ENCODE measurements around the gene TUBGCP3.

The TUBGCP3 gene

DNA sequence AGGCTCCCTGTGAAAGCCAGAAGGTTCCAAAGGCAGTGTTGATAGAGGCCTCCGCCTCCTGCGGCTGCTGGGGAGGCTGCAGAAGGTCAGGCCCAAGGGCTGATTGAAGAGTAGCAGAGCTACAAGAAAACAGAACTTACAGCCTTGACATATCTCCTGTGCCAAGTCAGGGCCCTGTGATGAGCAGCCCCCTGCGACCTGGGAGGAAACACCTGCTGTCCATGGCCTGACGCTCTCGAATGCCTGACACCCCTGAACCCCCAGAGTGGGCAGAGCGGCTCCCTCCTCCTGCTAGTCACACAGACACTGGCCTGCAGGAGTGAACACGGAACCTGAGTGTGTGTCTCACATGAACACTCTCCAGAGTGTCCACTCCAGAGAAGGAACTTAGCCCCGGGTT lies 38.2 kb upstream of the TUBGCP3 start:
- H3K27ac ChIP-seq (ENCODE audit: low read length) = no peak overlapping the region
- H3K9me3 ChIP-seq (ENCODE audit: control insufficient read depth in 1 of 2, low read length in 2 of 2) = no peaks in the 10 kb centered on the region
- H3K36me3 ChIP-seq (ENCODE audit: control insufficient read depth in 1 of 2, insufficient read depth in 2 of 2, low read length in 2 of 2) = no peaks in the 10 kb centered on the region
- no peaks in the 10 kb centered on the region for H3K27me3 ChIP-seq (ENCODE audit: low read depth, low read length)
- no peak overlapping the region for H3K4me3 ChIP-seq (ENCODE audit: low read depth in 1 of 2, low read length in 2 of 2)
- H3K4me1 ChIP-seq (ENCODE audit: control insufficient read depth in 1 of 2, insufficient read depth in 2 of 2, low read length in 2 of 2) = no peaks in the 10 kb centered on the region

DNA sequence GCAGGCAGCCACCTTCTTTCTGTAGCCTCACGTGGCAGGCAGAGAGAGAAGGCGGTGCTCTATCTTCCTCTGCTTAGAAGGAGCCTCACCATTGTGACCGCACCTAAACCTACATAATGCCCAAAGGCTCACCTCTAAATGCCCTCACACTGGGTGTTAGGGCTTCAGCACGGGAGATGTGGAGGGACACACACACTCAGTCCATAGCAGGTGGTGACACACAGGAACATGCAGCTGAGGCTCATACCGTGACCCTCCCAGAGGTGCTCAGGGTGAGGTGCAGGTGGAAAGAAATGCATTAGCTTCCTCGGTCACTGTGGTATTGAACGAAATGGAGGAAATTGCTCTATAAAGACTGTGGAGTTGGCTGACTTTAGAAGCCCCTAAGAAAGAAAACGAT lies 37.7 kb upstream of the TUBGCP3 start:
- H3K4me3 ChIP-seq (ENCODE audit: low read depth in 1 of 2, low read length in 2 of 2) = no peak overlapping the region
- H3K9me3 ChIP-seq (ENCODE audit: control insufficient read depth in 1 of 2, low read length in 2 of 2) = no peaks in the 10 kb centered on the region
- no peaks in the 10 kb centered on the region for H3K4me1 ChIP-seq (ENCODE audit: control insufficient read depth in 1 of 2, insufficient read depth in 2 of 2, low read length in 2 of 2)
- no peaks in the 10 kb centered on the region for H3K27me3 ChIP-seq (ENCODE audit: low read depth, low read length)
- H3K36me3 ChIP-seq (ENCODE audit: control insufficient read depth in 1 of 2, insufficient read depth in 2 of 2, low read length in 2 of 2) = no peaks in the 10 kb centered on the region
- H3K27ac ChIP-seq (ENCODE audit: low read length) = no peak overlapping the region

DNA sequence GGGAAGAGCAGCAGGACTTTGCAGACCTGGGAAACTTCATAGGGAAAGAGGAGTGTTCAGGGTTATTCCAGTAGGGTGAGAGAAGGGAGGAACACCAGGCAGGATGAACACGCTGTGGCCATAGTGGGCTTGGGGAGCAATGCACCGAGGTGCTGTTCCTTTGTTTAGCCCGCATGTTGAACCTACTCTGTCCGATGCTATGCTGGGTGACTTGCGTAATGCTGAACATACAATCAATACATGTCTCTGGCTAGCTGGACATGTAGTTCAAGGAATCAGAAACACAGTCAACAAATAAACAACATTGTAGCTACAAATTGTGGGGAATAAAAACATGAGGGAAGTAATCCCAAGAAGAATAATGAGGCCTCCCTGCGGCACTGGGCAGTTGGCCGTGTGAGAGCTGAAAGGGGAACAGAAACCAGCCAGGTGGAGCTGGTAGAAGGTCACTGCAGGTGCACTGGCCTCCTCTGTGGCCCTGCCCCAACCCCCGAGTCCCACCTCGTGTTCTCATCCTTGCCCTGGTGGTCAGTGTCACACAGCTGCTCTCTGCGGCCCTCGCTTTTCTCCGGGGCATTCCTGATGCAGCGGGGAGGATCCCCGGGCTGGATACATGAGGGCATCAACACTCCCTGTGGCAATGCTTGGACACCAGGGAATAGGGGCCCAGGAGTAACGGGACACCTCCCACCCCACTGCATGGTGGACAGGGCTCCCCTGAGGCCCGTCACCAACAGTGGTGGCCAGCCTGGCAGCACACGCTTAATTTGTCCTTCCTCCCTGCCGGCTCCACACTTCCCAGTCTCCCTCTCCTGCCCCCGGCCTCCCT lies 36.9 kb upstream of the TUBGCP3 start:
- Histone ChIP-seq H3K4me3 (ENCODE audit: low read depth in 1 of 2, low read length in 2 of 2) (no peak overlapping the region), H3K36me3 (ENCODE audit: control insufficient read depth in 1 of 2, insufficient read depth in 2 of 2, low read length in 2 of 2) (no peaks in the 10 kb centered on the region), H3K9me3 (ENCODE audit: control insufficient read depth in 1 of 2, low read length in 2 of 2) (no peaks in the 10 kb centered on the region), H3K27me3 (ENCODE audit: low read depth, low read length) (no peaks in the 10 kb centered on the region), H3K4me1 (ENCODE audit: control insufficient read depth in 1 of 2, insufficient read depth in 2 of 2, low read length in 2 of 2) (no peaks in the 10 kb centered on the region), H3K27ac (ENCODE audit: low read length) (no peak overlapping the region)

DNA sequence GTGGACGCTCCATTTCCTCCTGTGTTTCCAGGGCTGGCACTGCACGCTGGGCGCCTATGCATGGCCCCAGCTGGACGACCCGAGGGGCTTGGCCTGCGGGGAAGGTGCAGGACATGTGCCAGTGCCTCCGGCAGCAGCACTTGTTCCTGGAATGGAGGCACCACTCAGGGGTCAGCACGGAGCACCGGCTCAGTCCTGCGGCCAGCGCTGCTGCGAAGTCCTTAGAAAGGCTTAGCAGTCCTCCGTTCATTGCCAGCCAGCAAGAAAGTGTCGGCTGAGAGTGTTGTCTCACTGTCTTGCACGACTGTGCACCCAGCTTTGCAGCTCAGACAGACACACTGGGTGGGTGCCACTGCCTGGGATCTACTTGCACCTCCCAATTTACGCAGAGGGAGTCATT lies 36.1 kb upstream of the TUBGCP3 start:
- H3K27me3 ChIP-seq (ENCODE audit: low read depth, low read length) = no peaks in the 10 kb centered on the region
- no peaks in the 10 kb centered on the region for H3K36me3 ChIP-seq (ENCODE audit: control insufficient read depth in 1 of 2, insufficient read depth in 2 of 2, low read length in 2 of 2)
- H3K4me1 ChIP-seq (ENCODE audit: control insufficient read depth in 1 of 2, insufficient read depth in 2 of 2, low read length in 2 of 2) = no peaks in the 10 kb centered on the region
- no peaks in the 10 kb centered on the region for H3K9me3 ChIP-seq (ENCODE audit: control insufficient read depth in 1 of 2, low read length in 2 of 2)
- H3K27ac ChIP-seq (ENCODE audit: low read length) = no peak overlapping the region
- H3K4me3 ChIP-seq (ENCODE audit: low read depth in 1 of 2, low read length in 2 of 2) = no peak overlapping the region

DNA sequence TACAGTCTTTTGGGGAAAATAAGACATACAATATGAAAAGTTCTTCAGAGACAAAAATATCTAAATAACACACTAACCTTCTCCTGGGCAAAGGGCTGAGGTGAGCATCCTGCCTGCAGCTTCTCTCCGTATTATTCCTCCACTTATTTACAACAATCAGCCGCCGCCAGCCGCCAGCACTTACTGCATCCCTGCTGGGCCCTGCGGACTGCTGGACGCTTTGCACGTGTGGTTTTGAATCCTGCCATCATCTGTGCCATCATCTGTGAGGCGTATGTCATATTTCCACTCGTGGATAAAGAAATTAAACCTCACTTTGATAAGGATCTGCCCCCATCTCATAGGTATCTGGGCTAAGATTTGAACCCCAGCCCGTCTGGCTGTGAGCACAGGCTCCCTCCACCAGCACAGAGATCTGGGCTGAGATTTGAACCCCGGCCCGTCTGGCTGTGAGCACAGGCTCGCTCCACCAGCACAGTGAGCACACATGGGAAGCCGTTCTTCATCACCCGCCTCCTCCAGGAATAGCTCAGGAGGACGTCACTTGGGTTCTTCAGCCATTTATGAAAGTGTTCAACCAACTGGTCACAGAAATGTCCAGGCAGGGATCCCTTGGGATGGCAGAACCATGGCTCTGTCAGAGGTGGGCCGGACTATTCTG lies 35.2 kb upstream of the TUBGCP3 start:
- no peaks in the 10 kb centered on the region for H3K4me1 ChIP-seq (ENCODE audit: control insufficient read depth in 1 of 2, insufficient read depth in 2 of 2, low read length in 2 of 2)
- no peak overlapping the region for H3K27ac ChIP-seq (ENCODE audit: low read length)
- no peaks in the 10 kb centered on the region for H3K9me3 ChIP-seq (ENCODE audit: control insufficient read depth in 1 of 2, low read length in 2 of 2)

DNA sequence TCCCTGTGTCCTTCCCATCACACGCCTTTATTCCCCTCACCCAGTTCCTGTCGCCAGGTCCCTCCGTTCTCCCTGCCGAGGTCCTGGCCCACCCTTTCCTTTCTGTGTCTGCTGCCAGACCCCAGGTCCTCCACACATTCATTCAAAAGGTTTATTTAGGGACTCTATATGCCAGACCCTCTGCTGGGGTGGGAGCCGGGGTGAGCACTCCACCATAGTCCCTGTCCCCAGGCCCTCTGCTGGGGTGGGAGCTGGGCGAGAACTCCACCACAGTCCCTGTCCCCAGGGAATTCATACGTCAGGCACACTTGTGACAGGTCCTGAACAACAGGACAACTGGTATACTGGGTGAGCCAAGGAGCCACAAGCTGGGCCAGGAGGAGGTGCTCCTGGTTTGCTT lies 34.4 kb upstream of the TUBGCP3 start:
- Histone ChIP-seq H3K27ac (ENCODE audit: low read length) (no peak overlapping the region), H3K9me3 (ENCODE audit: control insufficient read depth in 1 of 2, low read length in 2 of 2) (no peaks in the 10 kb centered on the region), H3K27me3 (ENCODE audit: low read depth, low read length) (no peaks in the 10 kb centered on the region), H3K36me3 (ENCODE audit: control insufficient read depth in 1 of 2, insufficient read depth in 2 of 2, low read length in 2 of 2) (no peaks in the 10 kb centered on the region), H3K4me3 (ENCODE audit: low read depth in 1 of 2, low read length in 2 of 2) (no peak overlapping the region), H3K4me1 (ENCODE audit: control insufficient read depth in 1 of 2, insufficient read depth in 2 of 2, low read length in 2 of 2) (no peaks in the 10 kb centered on the region)

More for the DNA sequence above, 35.2 kb upstream of the TUBGCP3 start:
- H3K27me3 ChIP-seq (ENCODE audit: low read depth, low read length) = no peaks in the 10 kb centered on the region
- H3K4me3 ChIP-seq (ENCODE audit: low read depth in 1 of 2, low read length in 2 of 2) = no peak overlapping the region
- no peaks in the 10 kb centered on the region for H3K36me3 ChIP-seq (ENCODE audit: control insufficient read depth in 1 of 2, insufficient read depth in 2 of 2, low read length in 2 of 2)

DNA sequence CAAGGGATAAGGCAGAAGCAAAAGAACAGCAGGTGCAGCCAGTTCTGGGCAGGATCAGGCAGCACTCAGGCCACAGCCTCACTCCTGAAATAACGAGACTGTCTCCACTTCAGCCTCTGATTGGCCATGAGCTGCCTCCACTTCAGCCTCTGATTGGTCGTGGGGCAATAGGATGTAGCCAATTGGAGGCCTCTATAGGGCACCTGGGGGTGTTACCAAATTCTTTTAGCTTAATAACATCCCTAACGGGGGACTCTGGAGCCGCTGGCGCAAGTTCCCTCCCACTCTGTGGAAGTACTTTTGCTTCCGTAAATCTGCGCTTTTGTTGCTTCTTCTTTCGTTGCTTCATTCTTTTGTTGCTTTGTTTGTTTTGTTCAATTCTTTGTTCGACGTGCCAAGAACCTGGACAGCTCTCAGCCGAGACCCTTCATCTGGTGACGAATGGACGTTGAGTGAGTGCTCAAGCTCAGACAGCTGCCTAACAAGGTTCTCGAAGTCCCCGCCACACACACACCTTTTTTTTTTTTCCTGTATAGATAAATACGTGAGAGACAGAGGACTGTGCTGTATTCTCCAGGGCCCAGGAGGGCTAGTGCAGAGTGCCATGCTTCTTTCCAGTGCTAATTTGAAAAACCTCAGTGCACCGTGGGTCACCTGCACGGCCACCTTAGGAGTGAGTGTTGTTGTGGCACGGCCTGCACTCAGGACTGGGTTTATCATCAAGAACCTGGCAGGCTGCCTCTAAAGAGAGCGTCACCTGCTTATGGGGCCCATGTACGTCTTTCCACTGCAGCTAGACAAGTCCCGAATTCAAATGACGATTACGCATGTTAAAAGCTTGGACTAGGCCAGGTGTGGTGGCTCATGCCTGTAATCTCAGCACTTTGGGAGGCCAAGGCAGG lies 32.0 kb upstream of the TUBGCP3 start:
- no peak overlapping the region for H3K4me3 ChIP-seq (ENCODE audit: low read depth in 1 of 2, low read length in 2 of 2)
- H3K4me1 ChIP-seq (ENCODE audit: control insufficient read depth in 1 of 2, insufficient read depth in 2 of 2, low read length in 2 of 2) = no peaks in the 10 kb centered on the region
- H3K27me3 ChIP-seq (ENCODE audit: low read depth, low read length) = no peaks in the 10 kb centered on the region

DNA sequence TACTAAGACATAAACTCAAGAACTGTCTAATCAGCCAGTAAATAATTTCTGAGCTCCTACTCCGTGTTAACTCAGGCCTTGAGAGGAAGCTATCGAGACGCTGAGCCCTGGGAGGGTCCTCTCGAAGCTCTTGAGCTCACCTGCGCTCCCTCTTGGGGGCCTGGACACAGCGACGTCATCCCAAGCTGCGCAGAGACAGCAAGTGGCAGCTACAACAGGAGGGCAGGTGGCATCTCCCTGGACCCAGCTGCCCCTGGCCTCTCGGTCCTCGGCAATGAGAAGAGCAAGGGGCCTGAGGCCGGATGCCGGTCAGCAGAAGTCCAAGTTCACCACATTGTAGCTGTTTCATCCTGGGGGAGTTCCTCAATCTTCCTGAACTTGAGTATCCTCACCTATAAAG lies 30.5 kb upstream of the TUBGCP3 start:
- H3K9me3 ChIP-seq (ENCODE audit: control insufficient read depth in 1 of 2, low read length in 2 of 2) = no peaks in the 10 kb centered on the region
- H3K36me3 ChIP-seq (ENCODE audit: control insufficient read depth in 1 of 2, insufficient read depth in 2 of 2, low read length in 2 of 2) = no peaks in the 10 kb centered on the region
- no peak overlapping the region for H3K4me3 ChIP-seq (ENCODE audit: low read depth in 1 of 2, low read length in 2 of 2)
- no peaks in the 10 kb centered on the region for H3K4me1 ChIP-seq (ENCODE audit: control insufficient read depth in 1 of 2, insufficient read depth in 2 of 2, low read length in 2 of 2)
- H3K27me3 ChIP-seq (ENCODE audit: low read depth, low read length) = no peaks in the 10 kb centered on the region
- H3K27ac ChIP-seq (ENCODE audit: low read length) = no peak overlapping the region

More for the DNA sequence above, 32.0 kb upstream of the TUBGCP3 start:
- no peaks in the 10 kb centered on the region for H3K9me3 ChIP-seq (ENCODE audit: control insufficient read depth in 1 of 2, low read length in 2 of 2)
- no peaks in the 10 kb centered on the region for H3K36me3 ChIP-seq (ENCODE audit: control insufficient read depth in 1 of 2, insufficient read depth in 2 of 2, low read length in 2 of 2)
- no peak overlapping the region for H3K27ac ChIP-seq (ENCODE audit: low read length)

DNA sequence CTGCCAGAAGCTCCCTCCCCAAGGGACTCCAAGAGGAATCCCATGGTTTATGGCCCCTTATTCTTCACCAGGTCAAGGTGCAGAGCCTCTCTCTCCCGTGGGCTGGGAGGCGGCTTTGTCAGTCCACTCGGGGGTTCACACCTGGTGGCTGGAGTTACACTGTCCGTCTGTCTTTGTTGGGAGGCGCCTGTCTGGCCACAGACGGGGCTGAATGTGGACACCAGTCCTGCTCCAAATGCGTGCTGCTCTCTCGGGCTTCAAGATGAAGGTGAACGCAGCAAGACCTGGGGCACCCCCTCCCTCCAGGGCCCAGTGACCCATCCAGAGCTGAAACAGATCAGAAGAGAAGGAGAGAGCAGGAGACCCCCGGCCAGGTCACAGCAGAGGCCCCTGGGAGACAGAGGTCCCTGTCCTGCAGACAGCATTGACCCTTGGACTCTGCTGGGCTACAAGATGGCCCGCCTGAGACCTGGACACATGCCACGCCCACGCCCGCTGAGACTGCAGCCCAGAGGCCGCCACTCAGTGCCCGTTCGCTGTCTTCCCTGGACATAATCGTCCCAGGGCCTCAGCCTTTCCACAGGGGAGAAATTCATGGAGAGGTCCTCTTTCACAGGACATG lies 29.9 kb upstream of the TUBGCP3 start:
- H3K27me3 ChIP-seq (ENCODE audit: low read depth, low read length) = no peaks in the 10 kb centered on the region
- H3K27ac ChIP-seq (ENCODE audit: low read length) = no peak overlapping the region
- H3K9me3 ChIP-seq (ENCODE audit: control insufficient read depth in 1 of 2, low read length in 2 of 2) = no peaks in the 10 kb centered on the region
- H3K4me1 ChIP-seq (ENCODE audit: control insufficient read depth in 1 of 2, insufficient read depth in 2 of 2, low read length in 2 of 2) = no peaks in the 10 kb centered on the region
- H3K36me3 ChIP-seq (ENCODE audit: control insufficient read depth in 1 of 2, insufficient read depth in 2 of 2, low read length in 2 of 2) = no peaks in the 10 kb centered on the region
- H3K4me3 ChIP-seq (ENCODE audit: low read depth in 1 of 2, low read length in 2 of 2) = no peak overlapping the region

DNA sequence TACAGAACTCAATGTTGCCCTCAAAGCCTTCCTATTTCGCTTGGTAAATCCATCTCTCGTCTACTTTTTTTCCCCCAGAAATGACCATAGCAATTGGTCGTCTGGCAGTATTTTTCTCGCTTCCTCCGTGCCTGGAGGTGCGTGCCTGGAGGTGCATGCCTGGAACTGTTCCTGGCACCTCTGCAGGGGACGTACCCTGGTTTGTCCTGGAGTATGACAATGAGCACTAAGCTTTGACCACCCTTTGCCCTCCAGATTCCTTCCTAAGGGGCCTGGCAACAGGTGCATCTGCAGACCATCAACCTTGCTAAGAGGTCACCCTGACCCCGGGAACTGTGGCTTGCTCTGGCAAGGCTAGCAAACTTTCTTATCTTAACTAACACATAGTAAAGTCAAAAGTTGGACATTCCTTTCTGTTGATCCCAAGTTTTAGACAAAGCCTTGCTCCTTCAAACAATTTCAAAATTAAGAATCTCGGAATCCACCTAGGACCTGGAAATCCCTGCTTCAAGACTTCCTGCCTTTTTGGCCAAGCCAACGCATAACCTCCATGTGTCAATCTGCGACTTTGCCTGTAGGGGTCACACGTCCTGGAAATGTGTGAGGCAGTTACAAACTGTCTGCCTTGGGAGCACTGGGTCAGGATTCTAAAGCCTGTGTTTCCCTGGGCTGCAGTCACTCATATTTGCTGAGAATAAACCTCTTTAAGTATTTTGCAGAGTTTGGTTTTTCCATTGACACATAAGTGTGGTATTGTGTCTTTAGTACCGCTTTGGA lies 28.8 kb upstream of the TUBGCP3 start:
- Histone ChIP-seq H3K27ac (ENCODE audit: low read length) (no peak overlapping the region), H3K27me3 (ENCODE audit: low read depth, low read length) (no peaks in the 10 kb centered on the region), H3K4me1 (ENCODE audit: control insufficient read depth in 1 of 2, insufficient read depth in 2 of 2, low read length in 2 of 2) (no peaks in the 10 kb centered on the region), H3K36me3 (ENCODE audit: control insufficient read depth in 1 of 2, insufficient read depth in 2 of 2, low read length in 2 of 2) (no peaks in the 10 kb centered on the region), H3K4me3 (ENCODE audit: low read depth in 1 of 2, low read length in 2 of 2) (no peak overlapping the region), H3K9me3 (ENCODE audit: control insufficient read depth in 1 of 2, low read length in 2 of 2) (no peaks in the 10 kb centered on the region)
